ENCODE results near the gene GOLGB1.

Gene GOLGB1

GRCh38 chr3:121718205-121718846 lies 31.2 kb downstream of the GOLGB1 start:
- H3K36me3 ChIP-seq (ENCODE audit: control insufficient read depth, insufficient read depth, low read length) = no peaks in the 10 kb centered on the region; the same call in 1 of the 2 replicates
- DNase-seq (ENCODE audit: low read depth, low spot score) = no peak

DNA sequence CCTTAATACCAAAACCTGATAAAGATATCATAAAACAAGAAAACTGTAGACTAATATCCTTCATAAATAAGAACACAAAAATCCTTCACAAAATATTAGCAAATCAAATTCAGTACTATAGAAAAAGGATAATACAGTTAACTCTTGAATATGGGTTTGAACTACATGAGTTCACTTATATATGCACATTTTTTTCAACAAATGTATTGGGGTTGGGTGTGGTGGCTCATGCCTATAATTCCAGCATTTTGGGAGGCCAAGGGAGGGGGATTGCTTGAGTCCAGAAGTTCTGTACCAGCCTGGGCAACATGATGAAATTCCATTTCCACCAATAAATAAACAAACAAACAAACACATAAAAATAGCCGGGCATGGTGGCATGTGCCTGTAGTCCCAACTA lies 39.2 kb downstream of the GOLGB1 start:
- no CpG with 5 or more reads among the region's 1 CpG for WGBS (ENCODE audit: insufficient coverage, insufficient read length)
- no peaks in the 10 kb centered on the region for H3K27me3 ChIP-seq (ENCODE audit: control insufficient read depth, insufficient read depth, low read length)
- H3K27ac ChIP-seq (ENCODE audit: low read length) = no peak overlapping the region
- no peaks in the 10 kb centered on the region for H3K9me3 ChIP-seq (ENCODE audit: control insufficient read depth, insufficient read depth, low read length)
- no peak for DNase-seq (ENCODE audit: low read depth, low spot score)
- no peaks in the 10 kb centered on the region; the same call in 1 of the 2 replicates for H3K36me3 ChIP-seq (ENCODE audit: control insufficient read depth, insufficient read depth, low read length)
- H3K4me1 ChIP-seq (ENCODE audit: control insufficient read depth, insufficient read depth, low read length) = no peaks in the 10 kb centered on the region
- H3K4me3 ChIP-seq (ENCODE audit: low read length) = no peak overlapping the region

More at GRCh38 chr3:121718205-121718846, 31.2 kb downstream of the GOLGB1 start:
- WGBS (ENCODE audit: insufficient coverage, insufficient read length) = no CpG with 5 or more reads among the region's 6 CpGs
- no peak overlapping the region for H3K4me3 ChIP-seq (ENCODE audit: low read length)
- H3K27me3 ChIP-seq (ENCODE audit: control insufficient read depth, insufficient read depth, low read length) = no peaks in the 10 kb centered on the region
- H3K9me3 ChIP-seq (ENCODE audit: control insufficient read depth, insufficient read depth, low read length) = no peaks in the 10 kb centered on the region
- H3K27ac ChIP-seq (ENCODE audit: low read length) = no peak overlapping the region
- no peaks in the 10 kb centered on the region for H3K4me1 ChIP-seq (ENCODE audit: control insufficient read depth, insufficient read depth, low read length)

DNA sequence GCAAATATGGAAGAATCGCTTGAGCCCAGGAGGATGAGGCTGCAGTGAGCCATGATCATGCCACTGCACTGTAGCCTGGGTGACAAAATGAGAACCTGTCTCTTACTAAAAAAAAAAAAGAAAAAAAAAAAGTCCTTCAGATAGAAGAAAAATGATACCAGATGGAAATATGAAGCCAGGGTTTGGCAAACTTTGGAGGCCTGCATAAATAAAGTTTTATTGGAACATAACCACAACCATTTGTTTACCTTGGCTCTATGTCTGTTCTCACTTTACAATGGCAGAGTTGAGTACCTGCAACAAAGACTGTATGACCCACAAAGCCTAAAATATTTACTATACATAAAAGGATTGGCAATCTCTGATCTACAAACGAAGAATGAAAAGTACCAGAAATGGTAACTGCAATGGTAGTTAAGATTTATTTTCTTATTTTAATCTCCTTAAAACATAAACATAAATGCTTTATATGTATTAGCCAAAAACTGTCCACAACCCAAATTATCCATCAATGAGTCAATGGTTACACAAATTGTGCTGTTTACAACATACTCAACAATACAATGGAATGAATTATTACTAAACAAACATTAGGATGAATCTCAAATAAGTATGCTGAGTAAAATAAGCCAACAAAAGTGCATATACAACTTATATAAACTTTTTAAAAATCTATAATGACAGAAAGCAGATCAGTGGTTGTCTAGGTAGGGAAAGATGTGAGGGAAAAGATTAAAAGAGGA lies 41.8 kb downstream of the GOLGB1 start:
- Histone ChIP-seq H3K4me3 (ENCODE audit: low read length) (no peak overlapping the region), H3K4me1 (ENCODE audit: control insufficient read depth, insufficient read depth, low read length) (no peaks in the 10 kb centered on the region), H3K27ac (ENCODE audit: low read length) (no peak overlapping the region), H3K27me3 (ENCODE audit: control insufficient read depth, insufficient read depth, low read length) (no peaks in the 10 kb centered on the region), H3K9me3 (ENCODE audit: control insufficient read depth, insufficient read depth, low read length) (no peaks in the 10 kb centered on the region), H3K36me3 (ENCODE audit: control insufficient read depth, insufficient read depth, low read length) (no peaks in the 10 kb centered on the region)
- no peak for DNase-seq (ENCODE audit: low read depth, low spot score)
- no CpG with 5 or more reads among the region's 2 CpGs for WGBS (ENCODE audit: insufficient coverage, insufficient read length)

GRCh38 chr3:121705541-121705940 lies 44.0 kb downstream of the GOLGB1 start:
- Histone ChIP-seq H3K9me3 (ENCODE audit: control insufficient read depth, insufficient read depth, low read length) (no peaks in the 10 kb centered on the region), H3K4me1 (ENCODE audit: control insufficient read depth, insufficient read depth, low read length) (no peaks in the 10 kb centered on the region), H3K4me3 (ENCODE audit: low read length) (no peak overlapping the region), H3K27me3 (ENCODE audit: control insufficient read depth, insufficient read depth, low read length) (no peaks in the 10 kb centered on the region), H3K36me3 (ENCODE audit: control insufficient read depth, insufficient read depth, low read length) (no peaks in the 10 kb centered on the region), H3K27ac (ENCODE audit: low read length) (no peak overlapping the region)
- no peak for DNase-seq (ENCODE audit: low read depth, low spot score)
- WGBS (ENCODE audit: insufficient coverage, insufficient read length) = no CpG with 5 or more reads among the region's 5 CpGs

GRCh38 chr3:121703973-121704372 lies 45.6 kb downstream of the GOLGB1 start:
- Histone ChIP-seq H3K36me3 (ENCODE audit: control insufficient read depth, insufficient read depth, low read length) (no peaks in the 10 kb centered on the region), H3K4me3 (ENCODE audit: low read length) (no peak overlapping the region), H3K27ac (ENCODE audit: low read length) (no peak overlapping the region), H3K9me3 (ENCODE audit: control insufficient read depth, insufficient read depth, low read length) (no peaks in the 10 kb centered on the region), H3K27me3 (ENCODE audit: control insufficient read depth, insufficient read depth, low read length) (no peaks in the 10 kb centered on the region), H3K4me1 (ENCODE audit: control insufficient read depth, insufficient read depth, low read length) (no peaks in the 10 kb centered on the region)
- no peak for DNase-seq (ENCODE audit: low read depth, low spot score)
- WGBS (ENCODE audit: insufficient coverage, insufficient read length) = no CpG with 5 or more reads among the region's 5 CpGs

DNA sequence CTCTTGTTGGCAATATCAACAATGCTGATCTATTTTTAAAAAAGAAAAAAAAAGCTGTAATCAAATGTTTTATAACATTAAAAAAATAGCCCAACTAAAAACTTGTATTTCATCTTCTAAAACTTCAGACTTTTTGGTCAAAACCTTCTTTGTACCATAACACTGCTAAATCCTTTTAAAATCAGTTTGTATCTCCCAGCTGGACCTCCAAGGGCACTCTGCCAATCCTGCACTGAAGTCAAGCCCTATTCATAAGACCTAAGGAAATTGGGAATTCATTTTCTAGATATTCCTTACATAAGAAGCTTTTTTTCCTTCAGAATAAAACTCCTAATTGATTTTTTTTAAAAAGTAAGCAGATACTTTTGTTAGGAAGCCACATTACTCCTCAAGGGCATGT lies 50.6 kb downstream of the GOLGB1 start:
- no peak overlapping the region for H3K4me3 ChIP-seq (ENCODE audit: low read length)
- no peaks in the 10 kb centered on the region for H3K36me3 ChIP-seq (ENCODE audit: control insufficient read depth, insufficient read depth, low read length)
- H3K4me1 ChIP-seq (ENCODE audit: control insufficient read depth, insufficient read depth, low read length) = no peaks in the 10 kb centered on the region
- H3K27me3 ChIP-seq (ENCODE audit: control insufficient read depth, insufficient read depth, low read length) = no peaks in the 10 kb centered on the region
- no peak overlapping the region for H3K27ac ChIP-seq (ENCODE audit: low read length)
- no peaks in the 10 kb centered on the region for H3K9me3 ChIP-seq (ENCODE audit: control insufficient read depth, insufficient read depth, low read length)
- DNase-seq (ENCODE audit: low read depth, low spot score) = no peak

- H3K4me3 ChIP-seq (ENCODE audit: low read length) = no peak overlapping the region
- H3K27ac ChIP-seq (ENCODE audit: low read length) = no peak overlapping the region
- no peaks in the 10 kb centered on the region for H3K36me3 ChIP-seq (ENCODE audit: control insufficient read depth, insufficient read depth, low read length)
- no CpG with 5 or more reads among the region's 1 CpG for WGBS (ENCODE audit: insufficient coverage, insufficient read length)
- no peaks in the 10 kb centered on the region for H3K4me1 ChIP-seq (ENCODE audit: control insufficient read depth, insufficient read depth, low read length)
- no peaks in the 10 kb centered on the region for H3K9me3 ChIP-seq (ENCODE audit: control insufficient read depth, insufficient read depth, low read length)
- DNase-seq (ENCODE audit: low read depth, low spot score) = no peak
- no peaks in the 10 kb centered on the region for H3K27me3 ChIP-seq (ENCODE audit: control insufficient read depth, insufficient read depth, low read length)
Observed at GRCh38 chr3:121698476-121698875, 51.1 kb downstream of the GOLGB1 start.

DNA sequence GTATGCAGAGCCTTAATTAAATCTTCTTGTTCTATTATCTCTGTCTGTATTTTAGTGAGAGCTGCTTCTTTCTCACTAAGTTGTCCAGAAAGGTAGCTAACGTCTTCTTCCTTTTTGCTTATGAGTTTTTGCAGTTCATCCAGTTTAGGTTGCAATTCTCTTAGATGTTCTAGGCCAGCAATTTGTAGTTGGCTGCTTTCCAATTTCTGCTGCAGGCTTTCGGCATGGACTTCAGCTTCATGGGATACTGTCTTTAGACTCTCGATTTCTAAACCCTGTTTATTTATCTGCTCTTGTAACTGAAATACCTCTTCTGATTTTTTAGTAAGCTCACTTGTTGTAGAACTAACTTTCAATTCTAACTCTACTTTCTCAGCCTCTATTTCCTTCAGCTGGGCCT lies 53.4 kb downstream of the GOLGB1 start:
- no peak overlapping the region for H3K27ac ChIP-seq (ENCODE audit: low read length)
- DNase-seq (ENCODE audit: low read depth, low spot score) = no peak
- H3K27me3 ChIP-seq (ENCODE audit: control insufficient read depth, insufficient read depth, low read length) = no peaks in the 10 kb centered on the region
- no peak overlapping the region for H3K4me3 ChIP-seq (ENCODE audit: low read length)
- H3K9me3 ChIP-seq (ENCODE audit: control insufficient read depth, insufficient read depth, low read length) = no peaks in the 10 kb centered on the region
- no peaks in the 10 kb centered on the region for H3K4me1 ChIP-seq (ENCODE audit: control insufficient read depth, insufficient read depth, low read length)
- H3K36me3 ChIP-seq (ENCODE audit: control insufficient read depth, insufficient read depth, low read length) = peaks cover 4% of the 10 kb centered on the region; the same call in 1 of the 2 replicates
- no CpG with 5 or more reads among the region's 3 CpGs for WGBS (ENCODE audit: insufficient coverage, insufficient read length)

DNA sequence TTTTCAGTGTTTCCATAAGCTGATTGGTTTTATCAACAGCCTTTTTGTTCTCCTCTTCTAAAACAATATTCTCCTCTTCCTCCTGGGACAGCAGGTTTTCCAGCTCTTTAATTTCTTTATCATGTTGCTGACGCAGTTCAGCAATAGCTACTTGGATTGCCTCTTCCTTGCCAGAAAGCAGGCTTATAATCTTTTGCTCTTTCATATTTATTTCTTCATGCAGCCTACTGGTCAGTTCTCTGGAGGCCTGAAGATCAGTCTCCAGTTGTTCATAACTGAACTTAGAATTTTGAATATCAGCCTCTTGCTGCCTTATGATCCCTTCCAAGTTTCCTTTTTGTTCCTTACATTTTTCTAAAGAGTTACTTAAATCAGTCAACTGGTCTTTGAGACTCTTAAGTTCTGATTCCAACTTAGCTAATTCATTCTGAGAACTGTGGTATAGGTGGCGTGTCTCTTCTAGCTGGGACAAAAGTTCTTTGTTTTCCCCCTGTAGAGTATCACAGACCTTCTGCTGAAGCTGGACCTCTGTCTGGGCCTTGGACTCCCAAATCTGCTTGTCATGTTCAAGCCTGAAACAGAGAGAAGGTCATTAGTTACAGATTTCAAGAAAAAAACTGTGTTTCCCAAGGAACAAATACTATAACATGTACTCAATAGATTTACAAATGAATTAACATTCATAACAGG lies 57.4 kb downstream of the GOLGB1 start:
- Histone ChIP-seq H3K4me1 (ENCODE audit: control insufficient read depth, insufficient read depth, low read length) (no peaks in the 10 kb centered on the region), H3K36me3 (ENCODE audit: control insufficient read depth, insufficient read depth, low read length) (peaks cover 6% of the 10 kb centered on the region; the same call in 1 of the 2 replicates), H3K9me3 (ENCODE audit: control insufficient read depth, insufficient read depth, low read length) (no peaks in the 10 kb centered on the region), H3K27me3 (ENCODE audit: control insufficient read depth, insufficient read depth, low read length) (no peaks in the 10 kb centered on the region), H3K4me3 (ENCODE audit: low read length) (no peak overlapping the region), H3K27ac (ENCODE audit: low read length) (no peak overlapping the region)
- DNase-seq (ENCODE audit: low read depth, low spot score) = no peak
- WGBS (ENCODE audit: insufficient coverage, insufficient read length) = no CpG with 5 or more reads among the region's 2 CpGs

- WGBS (ENCODE audit: insufficient coverage, insufficient read length) = no CpG with 5 or more reads among the region's 2 CpGs
- H3K36me3 ChIP-seq (ENCODE audit: control insufficient read depth, insufficient read depth, low read length) = peaks cover 6% of the 10 kb centered on the region; the same call in 1 of the 2 replicates
- no peak overlapping the region for H3K4me3 ChIP-seq (ENCODE audit: low read length)
- no peaks in the 10 kb centered on the region for H3K4me1 ChIP-seq (ENCODE audit: control insufficient read depth, insufficient read depth, low read length)
- H3K27me3 ChIP-seq (ENCODE audit: control insufficient read depth, insufficient read depth, low read length) = no peaks in the 10 kb centered on the region
- no peak for DNase-seq (ENCODE audit: low read depth, low spot score)
- no peak overlapping the region for H3K27ac ChIP-seq (ENCODE audit: low read length)
- no peaks in the 10 kb centered on the region for H3K9me3 ChIP-seq (ENCODE audit: control insufficient read depth, insufficient read depth, low read length)
Observed at GRCh38 chr3:121690777-121691405, 58.6 kb downstream of the GOLGB1 start.
